A673 (cell line): Measurements from ENCODE around the gene GALNTL6.

ENCODE experiments used
- CTCF ChIP-seq: fragments of 300-800, 200-600 bp; sonication (generic); conservative IDR thresholded peaks from 2 replicates; pipeline ENCODE4 v1.5.1; 2017; ENCODE audit warnings: low read depth, mild to moderate bottlenecking, antibody characterized with exemption, low read length, moderate library complexity, mixed read lengths
- EZH2 ChIP-seq: fragments of 200-600 bp; sonication (generic); IDR thresholded peaks from 2 replicates; pipeline ENCODE4 v1.6.1; 2017; ENCODE audit warnings: borderline replicate concordance, low read depth, mild to moderate bottlenecking, mixed read lengths, antibody characterized with exemption, low read length; ENCODE audit not compliant: poor library complexity, severe bottlenecking

DNA sequence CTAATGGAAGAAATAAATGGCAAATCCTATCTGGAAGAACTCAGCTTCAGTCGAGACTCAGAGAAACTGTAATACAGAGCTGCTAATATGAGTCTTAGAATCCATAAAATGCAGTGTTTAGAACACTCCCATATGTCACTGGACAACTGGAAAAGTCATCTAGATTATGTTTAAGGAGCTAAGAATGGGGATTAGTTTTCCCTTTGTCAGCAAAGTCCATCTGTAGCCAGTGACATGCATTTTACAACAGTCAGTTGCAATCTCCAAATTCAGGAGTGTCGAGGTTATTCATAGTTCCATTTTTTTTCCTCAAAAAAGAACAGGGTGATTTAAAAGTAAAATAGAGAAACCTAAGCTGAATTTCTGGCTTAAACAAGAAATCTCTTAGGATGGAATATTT is 838.8 kb downstream of the GALNTL6 start:
- TF ChIP-seq CTCF (no peak), EZH2 (no peak)
